Naive thymus-derived CD4-positive, alpha-beta T cell (primary cell): ENCODE measurements around the gene EGFL7. TPM values are rescaled to one million over a fixed set of nuclear protein-coding genes. Genes with fewer than 3 reads are reported as not detected.

Source experiments
- ATAC-seq: fragments of 150-1000 bp; cut with Tn5 transposase; 2 replicates; pipeline ENCODE4 v1.10.0; 2021; ENCODE audit warnings: mild to moderate bottlenecking, moderate library complexity
- CTCF ChIA-PET: fragments of 350-600 bp; sonication (Branson Sonifier 250); formaldehyde crosslinking; loops from one replicate; lab custom pipeline; 2021; ENCODE audit warnings: antibody characterized with exemption; lab: Charles Lee
- POLR2A ChIA-PET: fragments of 350-600 bp; sonication (Branson Sonifier 250); formaldehyde crosslinking; loops from one replicate; lab custom pipeline; 2021; ENCODE audit warnings: antibody characterized with exemption, inconsistent platforms; lab: Charles Lee
- DNase-seq, 9 donors: peaks; one replicate each; pipeline versions ENCODE4 v3.0.0 to v3.0.0-alpha.2; 2020 to 2022; ENCODE audit warnings: mixed read lengths in 1 of 9
- H3K27ac ChIP-seq: one replicate; pipeline ENCODE4 v1.7.0; 2013; ENCODE audit warnings: mild to moderate bottlenecking, low read depth, low read length, moderate library complexity
- H3K27me3 ChIP-seq, 2 donors: one replicate each; pipeline ENCODE4 v1.7.0; 2013; ENCODE audit warnings: low read length in 2 of 2, mild to moderate bottlenecking in 2 of 2, moderate library complexity in 2 of 2; ENCODE audit not compliant: control insufficient read depth in 2 of 2, insufficient read depth in 2 of 2
- H3K36me3 ChIP-seq, 3 experiments: 1 replicate in 2 of 3; 2 replicates in 1 of 3; pipeline ENCODE4 v1.7.0; 2013; ENCODE audit warnings: low read length in 3 of 3, mild to moderate bottlenecking in 3 of 3, moderate library complexity in 1 of 3; ENCODE audit not compliant: insufficient read depth in 3 of 3, control insufficient read depth in 2 of 3
- H3K4me1 ChIP-seq, 2 donors: one replicate each; pipeline ENCODE4 v1.7.0; 2013; ENCODE audit warnings: low read length in 2 of 2, mild to moderate bottlenecking in 2 of 2, moderate library complexity in 1 of 2; ENCODE audit not compliant: control insufficient read depth in 2 of 2, insufficient read depth in 2 of 2
- H3K4me3 ChIP-seq: 2 replicates; pipeline ENCODE4 v1.7.0; 2013; ENCODE audit warnings: mild to moderate bottlenecking, low read length
- H3K9me3 ChIP-seq, 3 experiments: 1 replicate in 2 of 3; 2 replicates in 1 of 3; pipeline ENCODE4 v1.7.0; 2013; ENCODE audit warnings: low read length in 3 of 3; ENCODE audit not compliant: control insufficient read depth in 2 of 3
- H3K27ac Mint-ChIP-seq, 9 donors: one replicate each; pipeline ENCODE4 v1.8.0; 2020 to 2022; ENCODE audit warnings: mixed read lengths in 9 of 9, mild to moderate bottlenecking in 8 of 9, moderate library complexity in 5 of 9, inconsistent platforms in 2 of 9
- H3K27me3 Mint-ChIP-seq, 5 donors: one replicate each; pipeline ENCODE4 v1.8.0; 2021 to 2022; ENCODE audit warnings: mixed read lengths in 5 of 5, mild to moderate bottlenecking in 1 of 5
- H3K36me3 Mint-ChIP-seq, 5 donors: one replicate each; pipeline ENCODE4 v1.8.0; 2020 to 2022; ENCODE audit warnings: mixed read lengths in 5 of 5, mild to moderate bottlenecking in 3 of 5, inconsistent platforms in 1 of 5
- H3K4me1 Mint-ChIP-seq, 7 donors: one replicate each; pipeline ENCODE4 v1.8.0; 2020 to 2022; ENCODE audit warnings: mixed read lengths in 7 of 7, mild to moderate bottlenecking in 3 of 7, inconsistent platforms in 1 of 7
- H3K4me3 Mint-ChIP-seq, 10 donors: one replicate each; pipeline ENCODE4 v1.8.0; 2020 to 2022; ENCODE audit warnings: mild to moderate bottlenecking in 10 of 10, mixed read lengths in 10 of 10, moderate library complexity in 6 of 10, inconsistent platforms in 2 of 10
- H3K9me3 Mint-ChIP-seq, 11 donors: one replicate each; pipeline ENCODE4 v1.8.0; 2020 to 2022; ENCODE audit warnings: mixed read lengths in 11 of 11, mild to moderate bottlenecking in 4 of 11, inconsistent platforms in 1 of 11, moderate library complexity in 1 of 11
- intact Hi-C, 2 donors: fragments of 100-400 bp; cut with micrococcal nuclease; formaldehyde crosslinking; loops; one replicate each; pipeline ENCODE4 v1.15.1; 2023
- polyA plus RNA-seq, 2 donors: library from polyadenylated mRNA; unstranded; fragments of 300-500 nt; fragmentation: Illumina TruSeq; gene quantifications; one replicate each; pipeline ENCODE4 v1.2.3, GENCODE V29; 2021
- total RNA-seq, 6 experiments: library from RNA in 5 of 6; stranded (reverse) in 5 of 6; gene quantifications; 1 replicate in 5 of 6; 2 replicates in 1 of 6; pipeline ENCODE4 v1.2.3 and lab custom pipeline; 2021 to 2026

The EGFL7 gene
- total and polyA plus RNA-seq, 7 experiments from 2014 or later: 0.56 to 2.3 (median 0.97) TPM; not detected in 4

DNA sequence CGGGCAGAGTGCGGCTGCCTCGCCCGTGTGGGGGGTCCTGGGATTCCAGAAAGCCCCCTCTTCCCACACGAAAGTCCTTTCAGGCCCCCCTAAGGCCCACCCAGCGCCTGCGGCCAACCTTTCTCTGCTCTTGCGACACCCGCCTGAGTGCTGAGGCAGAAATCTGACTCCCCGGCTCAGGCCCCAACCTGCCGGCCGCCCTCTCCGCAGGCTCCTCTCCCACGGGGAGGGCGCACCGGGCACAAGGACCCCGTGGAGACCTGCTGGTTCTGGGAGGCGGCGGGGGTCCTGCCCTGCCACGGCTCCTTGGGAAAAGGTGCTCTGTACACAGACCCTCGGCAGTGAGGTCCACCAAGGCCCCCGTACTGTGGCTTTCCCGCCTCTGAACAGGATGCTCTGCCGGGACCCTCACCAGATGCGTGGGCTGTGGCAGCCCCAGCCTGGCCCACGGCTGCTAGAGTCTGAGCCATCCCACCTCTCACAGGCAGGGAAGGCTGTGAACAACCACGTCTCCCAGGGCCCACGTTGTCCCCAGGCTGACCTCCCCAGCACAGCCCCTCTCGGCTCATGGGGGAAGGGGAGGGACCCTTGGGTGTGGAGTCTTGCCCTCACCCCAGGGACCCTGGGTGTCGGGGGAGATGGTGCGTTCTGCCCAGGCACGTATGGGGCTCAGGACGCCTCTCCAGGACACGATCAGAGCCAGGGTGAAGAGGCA, 41.5 kb upstream of the EGFL7 start:
- H3K9me3 Mint-ChIP-seq: no peaks in the 10 kb centered on the region
- DNase-seq: no peak
- no peak for ATAC-seq
- Histone ChIP-seq H3K27me3 (no peaks in the 10 kb centered on the region), H3K4me3 (no peak overlapping the region), H3K36me3 (no peaks in the 10 kb centered on the region), H3K27ac (no peak overlapping the region), H3K4me1 (peaks cover 0 to 5% of the 10 kb centered on the region in 2 donors), H3K9me3 (no peaks in the 10 kb centered on the region)
- H3K27me3 Mint-ChIP-seq: no peaks in the 10 kb centered on the region
- H3K27ac Mint-ChIP-seq: no peak overlapping the region
- H3K36me3 Mint-ChIP-seq: no peaks in the 10 kb centered on the region
- H3K4me3 Mint-ChIP-seq: no peak overlapping the region
- intact Hi-C loops: no loop called here
- H3K4me1 Mint-ChIP-seq: peaks cover 0 to 11% (median 0%) of the 10 kb centered on the region in 7 donors
- ChIA-PET POLR2A (no interaction called here), CTCF (no interaction called here)

- Mint-ChIP-seq H3K4me3 (no peak overlapping the region), H3K27me3 (no peaks in the 10 kb centered on the region)
- peaks cover 0 to 5% of the 10 kb centered on the region in 2 donors for H3K4me1 ChIP-seq
Observed at GRCh38 chr9:136621734-136622093, 41.0 kb upstream of the EGFL7 start.

GRCh38 chr9:136622538-136622948, 40.2 kb upstream of the EGFL7 start:
- Histone ChIP-seq H3K36me3 (no peaks in the 10 kb centered on the region), H3K4me1 (peaks cover 0 to 5% of the 10 kb centered on the region in 2 donors), H3K27me3 (no peaks in the 10 kb centered on the region), H3K9me3 (no peaks in the 10 kb centered on the region), H3K4me3 (no peak overlapping the region), H3K27ac (no peak overlapping the region)
- H3K36me3 Mint-ChIP-seq: no peaks in the 10 kb centered on the region
- H3K27me3 Mint-ChIP-seq: peaks cover 0 to 1% (median 0%) of the 10 kb centered on the region in 5 donors
- no peaks in the 10 kb centered on the region for H3K9me3 Mint-ChIP-seq
- peaks cover 0 to 10% (median 0%) of the 10 kb centered on the region in 7 donors for H3K4me1 Mint-ChIP-seq
- ChIA-PET POLR2A (no interaction called here), CTCF (no interaction called here)
- no peak overlapping the region for H3K4me3 Mint-ChIP-seq
- intact Hi-C loops: no loop called here
- DNase-seq (no peak), ATAC-seq (no peak)
- H3K27ac Mint-ChIP-seq: no peak overlapping the region

More at GRCh38 chr9:136621734-136622093, 41.0 kb upstream of the EGFL7 start:
- Histone ChIP-seq H3K27me3 (no peaks in the 10 kb centered on the region), H3K9me3 (no peaks in the 10 kb centered on the region), H3K4me3 (no peak overlapping the region), H3K36me3 (no peaks in the 10 kb centered on the region), H3K27ac (no peak overlapping the region)
- Mint-ChIP-seq H3K9me3 (no peaks in the 10 kb centered on the region), H3K27ac (no peak overlapping the region), H3K4me1 (peaks cover 0 to 11% (median 0%) of the 10 kb centered on the region in 7 donors), H3K36me3 (no peaks in the 10 kb centered on the region)
- no peak for DNase-seq
- no peak for ATAC-seq
- intact Hi-C loops: no loop called here
- POLR2A ChIA-PET: no interaction called here
- CTCF ChIA-PET: no interaction called here

GRCh38 chr9:136623016-136623841, 39.5 kb upstream of the EGFL7 start:
- H3K9me3 Mint-ChIP-seq: no peaks in the 10 kb centered on the region
- H3K4me1 ChIP-seq: peaks cover 0 to 5% of the 10 kb centered on the region in 2 donors
- H3K27me3 ChIP-seq: no peaks in the 10 kb centered on the region
- H3K36me3 Mint-ChIP-seq: no peaks in the 10 kb centered on the region
- CTCF ChIA-PET: no interaction called here
- peaks cover 0 to 5% (median 0%) of the 10 kb centered on the region in 5 donors for H3K27me3 Mint-ChIP-seq
- H3K36me3 ChIP-seq: no peaks in the 10 kb centered on the region
- H3K27ac Mint-ChIP-seq: no peak overlapping the region
- H3K4me3 ChIP-seq: no peak overlapping the region
- peaks cover 0 to 7% (median 0%) of the 10 kb centered on the region in 7 donors for H3K4me1 Mint-ChIP-seq
- intact Hi-C loops: no loop called here
- no peak overlapping the region for H3K4me3 Mint-ChIP-seq
- POLR2A ChIA-PET: interaction anchor here (0.5 kb wide), 1 partner anchor 138 kb away, joined by 3 read pairs; no protein-coding TSS in a partner anchor
- no peak for ATAC-seq
- no peak for DNase-seq
- no peaks in the 10 kb centered on the region for H3K9me3 ChIP-seq
- no peak overlapping the region for H3K27ac ChIP-seq

GRCh38 chr9:136623842-136624183, 38.9 kb upstream of the EGFL7 start:
- ATAC-seq: no peak
- H3K36me3 Mint-ChIP-seq: no peaks in the 10 kb centered on the region
- peaks cover 0 to 6% (median 0%) of the 10 kb centered on the region in 7 donors for H3K4me1 Mint-ChIP-seq
- no peak overlapping the region for H3K4me3 Mint-ChIP-seq
- no peak overlapping the region for H3K27ac Mint-ChIP-seq
- intact Hi-C loops: no loop called here
- H3K9me3 Mint-ChIP-seq: no peaks in the 10 kb centered on the region
- no peak overlapping the region for H3K4me3 ChIP-seq
- no peaks in the 10 kb centered on the region for H3K27me3 ChIP-seq
- H3K4me1 ChIP-seq: peaks cover 0 to 5% of the 10 kb centered on the region in 2 donors
- no peaks in the 10 kb centered on the region for H3K9me3 ChIP-seq
- peaks cover 0 to 5% (median 0%) of the 10 kb centered on the region in 5 donors for H3K27me3 Mint-ChIP-seq
- H3K27ac ChIP-seq: no peak overlapping the region
- ChIA-PET POLR2A (interaction anchor here (0.5 kb wide), 1 partner anchor 139 kb away, joined by 3 read pairs; no protein-coding TSS in a partner anchor), CTCF (interaction anchor here (7.0 kb wide), 1 partner anchor 137 kb away, joined by 75 read pairs; no protein-coding TSS in a partner anchor)
- H3K36me3 ChIP-seq: no peaks in the 10 kb centered on the region
- no peak for DNase-seq

GRCh38 chr9:136624184-136624951, 38.3 kb upstream of the EGFL7 start:
- no peaks in the 10 kb centered on the region for H3K36me3 ChIP-seq
- no peak overlapping the region for H3K27ac ChIP-seq
- Mint-ChIP-seq H3K27me3 (peaks cover 0 to 5% (median 0%) of the 10 kb centered on the region in 5 donors), H3K27ac (no peak overlapping the region), H3K4me3 (no peak overlapping the region), H3K4me1 (peaks cover 0 to 3% (median 0%) of the 10 kb centered on the region in 7 donors), H3K36me3 (no peaks in the 10 kb centered on the region), H3K9me3 (no peaks in the 10 kb centered on the region)
- H3K4me3 ChIP-seq: no peak overlapping the region
- H3K9me3 ChIP-seq: no peaks in the 10 kb centered on the region
- DNase-seq (no peak), ATAC-seq (no peak)
- ChIA-PET CTCF (interaction anchor here (7.0 kb wide), 1 partner anchor 137 kb away, joined by 75 read pairs; no protein-coding TSS in a partner anchor), POLR2A (no interaction called here)
- intact Hi-C loops: no loop called here
- peaks cover 0 to 2% of the 10 kb centered on the region in 2 donors for H3K4me1 ChIP-seq
- no peaks in the 10 kb centered on the region for H3K27me3 ChIP-seq
